HG03432 (cell line): ENCODE data around the gene RGL3.
"Not testable (repeated sequence)": the region's sequence is repeated elsewhere in the genome, so short reads cannot be mapped to it uniquely, and the experiment has no call there.

Experiments used
- ATAC-seq: cut with Tn5 transposase; IDR thresholded peaks from one replicate; pipeline ENCODE4 v1.9.1; 2021; ENCODE audit warnings: mild to moderate bottlenecking, moderate library complexity; ENCODE audit not compliant: unreplicated experiment

The RGL3 gene

DNA sequence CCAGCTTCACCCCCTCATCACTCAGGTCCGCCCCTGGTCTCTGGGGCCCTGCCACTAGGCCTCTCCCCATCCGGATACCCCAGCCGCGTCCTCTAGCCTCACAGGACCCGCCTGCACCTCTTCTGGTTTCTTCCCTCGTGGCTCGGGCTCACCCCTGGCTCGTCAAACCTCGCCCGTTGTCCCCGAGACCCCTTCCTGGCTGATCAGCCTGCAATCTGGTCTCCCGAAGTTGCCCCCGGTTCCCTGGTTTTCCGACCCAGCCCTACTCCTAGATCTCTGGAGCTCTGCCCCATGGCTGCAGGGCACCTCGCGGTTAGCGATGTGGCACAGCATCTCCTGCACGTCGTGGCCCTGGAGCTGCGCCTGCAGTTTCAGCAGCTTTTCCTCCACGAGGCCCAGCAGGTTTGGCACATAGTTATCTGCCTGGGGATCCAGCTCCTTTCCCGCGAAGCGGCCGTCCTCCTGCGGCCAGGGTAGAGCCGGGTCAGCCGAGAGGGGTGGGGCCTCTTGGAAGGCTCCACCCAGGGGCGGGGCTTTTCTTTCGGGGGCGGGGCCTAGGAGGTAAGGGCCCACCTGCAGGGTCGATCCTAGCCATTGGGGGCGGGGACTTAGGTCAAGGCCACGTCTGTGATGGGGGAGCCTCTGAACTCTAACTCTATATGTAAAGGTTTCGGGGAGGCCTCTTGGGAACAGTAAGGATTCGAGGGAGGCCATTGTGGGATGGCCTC is 2.4 kb upstream of the RGL3 start:
- ATAC-seq = peak; percentile 50

DNA sequence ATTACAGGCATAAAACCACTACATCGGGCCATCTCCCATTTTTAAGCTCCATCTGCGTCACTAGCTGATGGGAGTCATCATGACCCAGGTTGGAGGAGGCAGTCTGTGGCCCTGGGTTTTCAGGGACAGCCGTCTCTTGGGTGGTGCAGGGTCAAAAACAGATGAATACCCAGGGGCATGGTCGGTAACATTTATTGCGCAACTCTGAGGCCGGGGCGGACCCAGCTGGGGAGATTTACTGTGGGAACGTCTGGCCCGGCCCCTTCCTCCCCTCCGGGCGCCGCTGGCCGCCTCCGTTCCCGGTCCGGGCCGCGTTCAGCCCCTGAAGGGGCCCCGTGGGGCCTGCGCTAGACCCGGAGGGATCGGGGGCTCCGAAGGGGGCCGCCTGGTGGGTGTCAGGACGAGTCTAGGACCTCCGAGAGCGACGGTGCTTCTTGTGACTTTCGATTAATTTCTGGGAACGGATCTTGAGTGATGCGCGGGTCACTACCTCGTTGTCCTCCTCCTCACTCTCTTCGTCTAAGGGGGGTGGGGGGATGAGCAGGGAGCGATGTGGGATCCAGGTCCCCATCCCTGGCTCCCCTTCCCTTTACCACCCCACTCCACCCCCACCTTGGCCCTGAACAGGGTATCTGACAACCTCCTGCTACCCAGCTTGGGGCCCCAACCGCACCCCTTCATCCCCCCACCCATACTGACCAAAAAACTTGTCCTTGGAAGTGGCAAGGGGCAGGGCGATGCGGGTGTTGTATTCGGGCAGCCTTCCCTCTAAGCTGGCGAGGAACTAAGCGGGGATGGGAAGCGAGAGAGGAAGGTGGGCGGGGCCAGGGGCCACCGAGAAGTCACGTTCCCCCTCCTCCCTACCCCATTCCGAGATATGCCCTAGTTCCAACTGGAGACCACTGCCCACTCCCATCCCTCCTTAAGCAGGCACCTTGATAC is 1.6 kb upstream of the RGL3 start:
- ATAC-seq = no peak

DNA sequence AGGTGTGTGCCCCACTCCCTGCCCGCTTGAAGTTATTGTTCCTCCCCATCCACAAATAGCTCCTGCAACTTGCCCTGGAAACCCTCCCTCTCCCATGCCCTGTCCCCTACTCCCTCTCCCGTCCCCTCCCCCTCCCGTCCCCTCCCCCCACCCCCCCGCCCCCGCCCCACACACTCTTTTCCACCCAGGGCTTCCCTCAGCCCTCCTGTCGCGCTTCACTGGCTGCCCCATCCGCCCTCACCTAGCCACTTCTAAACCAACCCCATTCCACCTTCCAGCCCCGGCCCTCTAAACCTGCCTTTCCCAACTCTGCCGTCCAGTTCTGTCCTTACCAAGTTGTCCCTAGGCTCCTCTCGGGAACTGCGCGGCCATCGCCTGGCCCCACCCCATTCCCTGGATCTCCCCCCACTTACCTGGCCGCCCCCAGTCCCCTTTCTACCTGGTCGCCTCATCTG is 993 bp downstream of the RGL3 start:
- no peak for ATAC-seq

DNA sequence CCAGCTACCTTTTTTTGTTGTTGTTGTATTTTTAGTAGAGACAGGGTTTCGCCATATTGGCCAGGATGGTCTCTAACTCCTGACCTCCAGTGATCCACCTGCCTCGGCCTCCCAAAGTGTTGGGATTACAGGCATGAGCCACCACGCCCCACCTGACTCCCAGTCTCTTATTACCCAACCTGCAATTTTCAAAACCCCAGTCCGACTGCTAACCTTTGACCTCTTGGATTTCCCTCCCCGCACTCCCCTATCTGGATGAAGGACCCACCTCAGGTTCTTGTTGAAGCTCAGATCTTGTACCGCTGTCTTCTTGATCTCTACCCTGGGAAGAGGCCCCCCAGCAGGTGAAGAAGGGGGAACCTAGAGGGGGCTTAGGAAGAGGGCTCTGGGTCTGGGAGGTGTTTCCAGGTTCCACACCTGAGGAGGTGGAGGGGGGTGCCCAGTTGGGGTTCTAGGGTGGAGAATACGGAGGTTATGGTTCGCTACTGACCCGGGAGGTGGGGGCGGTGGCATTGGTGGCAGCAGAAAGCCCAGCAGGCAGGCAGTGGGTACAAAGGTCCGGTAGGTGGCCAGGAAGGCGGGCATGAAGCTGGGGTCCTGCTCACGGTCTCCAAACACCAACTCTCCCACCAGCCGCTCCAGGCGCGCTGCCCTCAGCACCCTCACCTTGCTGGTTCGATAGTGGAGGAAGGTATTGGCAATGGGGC is 2.6 kb downstream of the RGL3 start:
- no peak for ATAC-seq

DNA sequence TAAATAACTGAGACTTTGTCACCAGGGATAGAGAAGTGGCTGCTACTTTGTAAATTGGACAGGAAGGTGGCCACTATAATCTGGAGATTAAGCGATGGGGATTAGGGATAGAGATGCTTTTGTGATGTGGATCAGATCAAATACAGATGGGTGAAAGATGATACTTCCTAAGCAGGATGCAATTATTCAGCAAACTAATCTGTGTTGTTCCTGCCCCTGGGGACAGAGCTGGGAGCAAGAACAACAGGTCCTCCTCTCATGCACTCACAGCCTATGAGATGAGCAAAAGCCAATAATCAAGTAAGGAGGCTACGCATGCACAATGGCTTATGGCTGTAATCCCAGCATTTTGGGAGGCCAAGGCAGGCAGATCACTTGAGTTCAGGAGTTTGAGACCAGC is 4.6 kb downstream of the RGL3 start:
- ATAC-seq = no peak

DNA sequence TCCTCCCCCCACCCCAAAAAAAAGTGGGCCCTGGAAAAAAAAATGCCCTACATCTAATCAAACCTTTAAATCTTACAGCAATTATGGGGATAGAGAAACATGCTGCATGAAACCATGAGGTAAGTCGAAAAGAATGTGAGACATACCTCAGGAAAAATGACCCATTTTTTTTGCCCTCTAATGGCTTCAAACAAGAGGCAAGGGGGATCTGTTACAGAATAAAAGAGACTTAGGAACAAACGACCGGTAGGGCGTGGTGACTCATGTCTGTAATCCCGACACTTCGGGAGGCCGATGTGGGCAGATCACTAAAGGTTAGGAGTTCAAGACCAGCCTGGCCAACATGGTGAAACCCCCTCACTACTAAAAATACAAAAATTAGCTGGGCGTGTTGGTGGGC is 8.4 kb downstream of the RGL3 start:
- ATAC-seq = no peak

DNA sequence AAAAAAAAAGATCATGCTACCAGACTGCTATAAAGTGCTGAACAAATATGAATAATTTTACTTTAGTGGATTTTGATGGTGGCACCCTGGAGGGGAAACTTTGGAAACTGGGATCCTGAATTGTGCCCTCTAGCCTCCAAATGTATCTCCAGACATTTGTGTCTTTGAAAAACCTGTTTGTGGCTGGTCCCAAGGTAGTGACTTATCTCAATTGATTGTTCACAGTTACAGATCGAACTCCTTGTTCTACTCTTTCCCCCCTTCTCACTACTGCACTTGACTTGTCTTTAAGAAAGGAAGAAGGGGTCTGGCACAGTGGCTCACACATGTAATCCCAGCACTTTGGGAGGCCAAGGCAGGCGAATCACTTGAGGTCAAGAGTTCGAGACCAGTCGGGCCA is 10.5 kb downstream of the RGL3 start:
- ATAC-seq = no peak

DNA sequence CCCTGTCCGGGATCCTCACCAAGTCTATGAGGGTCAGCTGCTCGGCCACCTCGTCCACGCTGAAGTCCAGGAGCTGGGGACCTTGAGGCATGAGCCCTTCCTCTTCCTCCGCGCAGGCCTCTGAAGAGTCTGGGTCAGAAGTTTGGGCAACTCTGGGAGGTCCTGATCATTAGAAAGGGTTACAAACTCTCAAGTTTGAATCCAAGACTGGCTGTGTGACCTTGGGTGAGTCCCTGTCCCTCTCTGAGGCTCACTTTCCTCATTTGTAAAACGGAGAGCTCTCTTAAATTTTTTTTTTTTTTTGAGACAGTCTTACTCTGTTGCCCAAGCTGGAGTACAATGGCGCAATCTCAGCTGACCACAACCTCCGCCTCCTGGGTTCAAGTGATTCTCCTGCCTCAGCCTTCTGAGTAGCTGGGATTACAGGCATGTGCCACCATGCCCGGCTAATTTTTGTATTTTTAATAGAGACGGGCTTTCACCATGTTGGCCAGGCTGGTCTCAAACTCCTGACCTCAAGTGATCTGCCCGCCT is 12.3 kb downstream of the RGL3 start:
- not testable (repeated sequence) for ATAC-seq

DNA sequence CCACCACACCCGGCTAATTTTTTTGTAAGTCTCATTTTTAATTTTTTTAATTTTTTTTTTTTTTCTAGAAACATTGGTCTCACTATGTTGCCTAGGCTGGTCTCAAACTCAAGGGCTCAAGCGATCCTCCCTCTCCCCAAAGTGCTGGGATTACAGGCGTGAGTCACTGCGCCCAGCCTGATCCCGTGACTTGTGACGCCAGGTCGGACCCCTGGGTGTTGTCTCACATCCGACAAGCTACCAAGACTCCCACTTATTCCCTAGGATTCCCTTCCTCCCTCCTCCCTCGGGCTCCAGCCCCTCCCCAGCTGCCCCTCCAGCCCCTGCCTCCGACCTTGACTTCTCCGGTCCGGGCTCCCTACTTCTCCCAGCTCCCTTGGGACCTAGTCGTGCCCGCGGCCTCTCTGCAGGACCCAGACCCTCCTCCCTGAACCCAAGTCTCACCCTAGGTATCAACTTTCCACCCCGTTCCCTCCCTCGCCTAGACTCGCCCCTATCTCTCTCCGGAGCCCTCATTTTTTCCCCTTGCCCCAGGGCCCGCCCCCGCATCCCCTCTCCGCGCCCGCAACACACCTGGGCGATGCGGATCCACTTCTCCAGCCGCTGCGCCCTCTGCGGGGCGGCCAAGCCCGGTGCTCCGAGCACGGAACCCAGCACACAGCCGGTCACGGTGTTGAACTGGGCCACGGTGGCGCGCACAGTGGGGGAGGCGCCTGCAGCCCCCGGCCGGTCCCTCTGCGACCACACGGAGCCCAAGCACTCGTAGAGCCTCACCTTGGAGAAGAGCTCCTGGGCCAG is 13.1 kb downstream of the RGL3 start:
- no peak for ATAC-seq

DNA sequence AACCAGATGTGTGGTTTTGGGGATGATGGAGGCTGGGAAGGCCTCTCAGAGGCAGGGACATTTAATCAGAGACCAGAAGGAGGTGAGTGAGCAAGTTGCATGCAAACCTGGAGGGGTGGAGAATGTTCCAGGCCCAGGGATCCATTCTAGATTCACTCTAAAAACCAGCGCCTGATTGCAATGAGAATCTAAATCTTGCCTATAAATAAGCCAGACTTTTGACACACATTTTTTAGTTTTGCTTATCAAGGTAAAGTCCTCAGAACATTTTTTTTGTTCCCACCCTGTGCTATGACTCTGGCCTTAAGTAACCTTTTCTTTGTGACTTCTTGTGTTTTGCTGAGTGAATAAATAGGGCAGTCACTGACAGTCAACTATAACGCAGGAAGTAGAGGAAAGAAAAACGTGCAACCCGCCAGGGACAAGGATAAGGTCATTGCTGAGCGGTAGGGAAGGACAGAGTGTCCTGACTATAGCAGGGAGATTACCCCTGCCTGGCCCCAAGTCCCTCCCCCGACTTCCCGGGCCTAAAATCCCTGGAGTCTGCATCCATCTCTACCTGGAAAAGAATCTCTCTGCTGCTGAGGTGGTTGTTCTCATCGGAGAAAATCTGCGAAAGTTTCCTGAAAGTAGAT is 14.4 kb downstream of the RGL3 start:
- ATAC-seq = no peak

DNA sequence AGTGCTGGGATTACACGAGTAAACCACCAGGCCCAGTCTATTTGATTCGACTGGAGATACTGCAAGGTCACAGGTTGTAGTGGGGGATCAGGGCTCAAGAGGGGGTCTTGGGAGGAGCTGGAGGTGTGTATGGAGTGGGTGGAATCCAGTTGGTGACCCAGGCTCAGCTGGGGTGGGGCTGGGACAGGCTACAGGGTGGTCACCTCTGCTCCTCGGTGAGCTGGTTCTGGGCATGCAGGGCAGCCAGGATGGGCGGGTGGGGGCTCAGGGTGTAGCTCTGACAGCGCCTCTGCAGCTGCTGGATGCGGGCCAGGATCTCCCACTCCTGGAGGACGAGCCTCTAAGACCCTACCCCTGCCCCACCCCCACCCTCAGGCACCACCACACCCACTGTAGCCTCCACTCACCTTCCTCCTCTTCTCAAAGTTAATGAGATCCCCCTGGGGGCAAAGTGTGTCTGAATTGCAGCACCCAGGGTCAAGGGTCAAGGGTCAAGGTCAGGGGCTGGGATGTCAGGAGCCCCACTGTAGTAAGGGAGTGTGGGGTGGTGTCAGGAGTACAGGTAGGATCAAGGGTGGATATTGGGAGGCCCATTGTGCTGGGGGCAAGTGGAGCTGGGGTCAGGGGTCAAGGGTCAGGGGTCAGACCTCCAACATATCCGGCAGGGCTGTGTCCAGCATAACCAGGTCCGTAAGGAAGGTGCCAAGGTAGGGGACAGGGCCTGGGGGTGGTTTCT is 17.1 kb downstream of the RGL3 start:
- ATAC-seq = no peak

DNA sequence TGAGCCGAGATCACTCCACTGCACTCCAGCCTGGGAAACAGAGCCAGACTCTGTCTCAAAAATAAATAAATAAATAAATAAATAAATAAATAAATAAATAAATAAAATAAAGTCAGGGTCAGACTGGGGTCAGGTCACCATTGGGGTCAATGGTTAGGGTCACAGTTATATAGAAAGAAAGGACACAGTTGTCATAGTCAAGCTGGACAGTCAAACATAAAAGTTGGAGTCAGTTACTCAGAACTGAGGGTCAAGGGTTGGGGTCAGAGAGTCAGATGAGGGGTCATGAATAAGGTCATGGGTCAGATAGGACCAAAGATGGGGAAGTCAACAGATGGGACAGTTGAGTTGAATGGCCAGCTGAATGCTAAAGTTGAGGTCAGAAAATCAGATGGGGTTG is 18.3 kb downstream of the RGL3 start:
- ATAC-seq = no peak

DNA sequence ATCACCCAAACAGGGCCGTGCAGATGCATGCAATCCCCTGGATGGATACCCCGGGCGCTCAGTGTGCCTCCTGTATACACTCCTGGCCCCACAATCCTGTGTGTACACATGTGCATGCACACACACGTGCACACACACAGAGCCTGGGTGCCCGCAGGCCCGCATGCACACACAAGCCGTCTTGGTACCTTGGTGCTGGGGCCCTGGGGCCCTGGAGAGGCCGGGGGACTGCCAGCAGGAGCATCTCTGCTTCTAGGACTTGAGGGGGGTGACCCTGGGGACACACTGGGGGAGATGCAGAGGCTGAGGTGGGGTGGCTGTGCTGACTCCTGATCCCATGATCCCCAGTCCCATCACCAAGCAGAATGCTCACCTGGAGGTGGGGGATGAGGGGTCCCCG is 19.4 kb downstream of the RGL3 start:
- ATAC-seq = no peak

DNA sequence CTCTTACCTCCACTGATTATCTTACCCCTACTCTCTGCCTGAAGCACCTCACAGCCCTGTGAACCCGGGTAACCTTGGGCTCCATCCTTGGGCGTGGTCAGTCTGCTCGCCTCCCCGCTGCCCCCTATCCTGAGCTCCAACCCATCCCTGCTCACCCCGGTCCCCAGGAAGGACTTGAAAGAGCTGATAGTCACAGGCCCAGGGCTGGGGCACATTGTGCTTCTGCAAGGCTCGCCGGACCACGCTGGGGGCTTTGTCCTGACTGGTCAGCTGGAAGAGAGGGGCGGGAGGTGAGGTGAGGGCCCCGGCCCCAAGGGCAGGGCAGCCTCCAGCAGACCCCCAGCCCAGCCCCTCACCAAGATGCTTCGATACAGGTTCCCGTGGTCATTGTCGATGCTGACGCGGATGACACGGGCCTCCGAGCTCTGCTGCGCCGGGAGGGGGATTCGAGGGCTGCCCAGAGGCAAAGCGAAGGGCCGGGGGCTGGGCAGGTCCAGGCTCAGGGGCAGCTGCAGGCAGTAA is 22.0 kb downstream of the RGL3 start:
- ATAC-seq = no peak

DNA sequence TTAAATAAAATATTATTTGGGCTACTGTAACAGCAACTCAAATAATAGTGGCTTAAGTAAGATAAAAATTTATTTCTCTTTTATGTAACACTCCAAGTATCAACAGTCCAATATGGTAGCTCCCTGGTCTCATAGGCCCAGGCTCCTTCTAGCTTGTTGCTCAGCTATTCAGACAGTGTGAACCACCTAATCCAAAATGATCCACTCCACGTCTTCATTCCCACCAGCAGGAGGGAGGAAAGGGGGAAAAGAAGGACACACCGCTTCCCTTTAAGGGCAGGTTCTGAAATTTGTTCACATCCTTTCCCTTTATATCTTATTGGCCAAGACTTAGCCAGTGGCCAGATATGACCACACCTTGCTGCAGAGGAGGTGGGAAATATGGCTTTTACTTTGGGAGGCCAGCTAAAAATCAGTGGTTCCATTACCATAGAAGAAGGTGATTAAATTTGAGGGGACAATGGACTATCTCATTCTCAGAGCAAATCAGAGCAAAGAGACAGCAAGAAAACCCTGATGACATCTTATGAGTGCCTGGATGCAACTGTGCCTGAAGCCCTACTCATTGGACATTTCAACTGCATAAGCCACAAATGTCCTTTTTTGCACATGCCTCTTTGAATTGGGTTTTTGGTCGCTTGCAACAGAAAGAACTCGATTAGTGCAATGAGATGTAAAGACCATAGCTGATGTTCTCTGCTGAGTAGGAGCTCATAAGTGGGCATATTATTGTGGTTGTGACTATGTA is 28.0 kb downstream of the RGL3 start:
- ATAC-seq = no peak

DNA sequence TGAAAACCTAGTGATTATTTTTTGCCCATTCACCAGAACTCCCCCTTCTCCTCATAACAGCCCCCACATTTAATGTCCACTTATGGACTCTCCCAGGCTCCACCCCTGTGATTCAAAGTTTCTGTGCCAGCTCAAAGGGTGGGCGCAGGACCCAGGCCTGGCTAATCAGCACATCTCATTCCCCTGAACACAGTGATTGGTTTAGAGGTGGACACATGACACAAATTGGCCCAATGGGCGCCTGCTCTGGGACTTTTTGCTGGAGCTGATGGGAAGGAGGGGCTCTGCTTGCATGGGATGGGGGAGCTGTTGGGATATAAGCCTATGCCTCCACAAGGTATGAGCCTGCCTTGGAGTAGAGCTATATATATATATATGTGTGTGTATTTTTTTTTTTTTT is 28.8 kb downstream of the RGL3 start:
- ATAC-seq = no peak

DNA sequence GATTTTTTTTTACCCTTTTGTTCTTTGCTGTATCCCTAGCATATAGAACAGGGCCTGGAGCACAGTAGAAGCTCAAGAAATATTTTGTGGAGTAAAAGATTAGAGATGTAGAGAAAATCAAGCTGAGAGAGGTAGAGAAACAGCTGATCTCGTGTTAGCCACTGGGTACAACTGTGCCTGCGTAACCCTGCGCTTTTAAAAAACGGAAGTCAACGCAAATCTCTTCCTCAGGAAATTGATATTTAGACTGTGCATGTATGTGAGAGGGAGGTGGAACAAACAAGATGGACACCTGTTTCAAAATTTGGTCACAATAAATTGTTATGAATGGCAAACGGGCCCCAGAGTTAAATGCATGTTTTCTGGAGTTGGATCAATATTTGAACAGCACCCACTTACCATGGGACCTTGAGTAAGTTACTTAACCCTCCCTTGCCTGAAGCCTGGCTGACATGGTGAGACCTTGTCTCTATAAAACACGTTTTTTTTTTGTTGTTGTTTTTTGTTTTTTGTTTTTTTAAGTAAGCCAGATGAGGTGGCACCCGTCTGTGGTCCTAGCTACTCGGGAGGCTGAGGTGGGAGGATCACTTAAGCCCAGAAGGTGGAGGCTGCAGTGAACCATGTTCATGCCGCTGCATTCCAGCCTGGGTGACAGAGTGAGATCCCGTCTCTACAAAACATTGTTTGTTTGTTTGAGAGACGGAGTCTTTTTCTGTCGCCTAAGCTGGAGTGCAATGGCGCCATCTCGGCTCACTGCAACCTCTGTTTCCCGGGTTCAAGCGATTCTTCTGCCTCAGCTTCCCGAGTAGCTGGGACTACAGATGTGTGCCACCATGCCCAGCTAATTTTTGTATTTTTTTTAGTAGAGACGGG is 31.7 kb downstream of the RGL3 start:
- ATAC-seq = no peak
